ENCODE results near the gene DDX25.
"Not testable (repeated sequence)": the region's sequence is repeated elsewhere in the genome, so short reads cannot be mapped to it uniquely, and the experiment has no call there.

DDX25 gene

GRCh38 chr11:125903711-125904659 is at the start of gene DDX25:
Gene DDX25 (plus strand): TSS chr11:125904508. CDS start chr11:125904518, 10 bp downstream.
- in situ Hi-C loops (cut with HindIII; ENCODE audit: low sequenced_read_pairs), result no loop called here

- in situ Hi-C loops (cut with HindIII; ENCODE audit: low sequenced_read_pairs), result not testable (repeated sequence)
Measured at GRCh38 chr11:125857670-125858069, 46.6 kb upstream of the DDX25 start.

- in situ Hi-C loops (cut with HindIII; ENCODE audit: low sequenced_read_pairs), result not testable (repeated sequence)
Measured at GRCh38 chr11:125862786-125863185, 41.5 kb upstream of the DDX25 start.

DNA sequence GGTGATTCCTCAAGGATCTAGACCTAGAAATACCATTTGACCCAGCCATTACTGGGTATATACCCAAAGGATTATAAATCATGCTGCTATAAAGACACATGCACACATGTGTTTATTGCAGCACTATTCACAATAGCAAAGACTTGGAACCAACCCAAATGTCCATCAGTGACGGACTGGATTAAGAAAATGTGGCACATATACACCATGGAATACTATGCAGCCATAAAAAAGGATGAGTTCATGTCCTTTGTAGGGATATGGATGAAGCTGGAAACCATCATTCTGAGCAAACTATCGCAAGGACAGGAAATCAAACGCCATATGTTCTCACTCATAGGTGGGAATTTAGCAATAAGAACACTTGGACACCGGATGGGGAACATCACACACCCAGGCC is 39.0 kb upstream of the DDX25 start:
- in situ Hi-C loops (cut with HindIII; ENCODE audit: low sequenced_read_pairs), result not testable (repeated sequence)

- in situ Hi-C loops (cut with HindIII; ENCODE audit: low sequenced_read_pairs), result no loop called here
Measured at GRCh38 chr11:125869521-125869920, 34.8 kb upstream of the DDX25 start.

DNA sequence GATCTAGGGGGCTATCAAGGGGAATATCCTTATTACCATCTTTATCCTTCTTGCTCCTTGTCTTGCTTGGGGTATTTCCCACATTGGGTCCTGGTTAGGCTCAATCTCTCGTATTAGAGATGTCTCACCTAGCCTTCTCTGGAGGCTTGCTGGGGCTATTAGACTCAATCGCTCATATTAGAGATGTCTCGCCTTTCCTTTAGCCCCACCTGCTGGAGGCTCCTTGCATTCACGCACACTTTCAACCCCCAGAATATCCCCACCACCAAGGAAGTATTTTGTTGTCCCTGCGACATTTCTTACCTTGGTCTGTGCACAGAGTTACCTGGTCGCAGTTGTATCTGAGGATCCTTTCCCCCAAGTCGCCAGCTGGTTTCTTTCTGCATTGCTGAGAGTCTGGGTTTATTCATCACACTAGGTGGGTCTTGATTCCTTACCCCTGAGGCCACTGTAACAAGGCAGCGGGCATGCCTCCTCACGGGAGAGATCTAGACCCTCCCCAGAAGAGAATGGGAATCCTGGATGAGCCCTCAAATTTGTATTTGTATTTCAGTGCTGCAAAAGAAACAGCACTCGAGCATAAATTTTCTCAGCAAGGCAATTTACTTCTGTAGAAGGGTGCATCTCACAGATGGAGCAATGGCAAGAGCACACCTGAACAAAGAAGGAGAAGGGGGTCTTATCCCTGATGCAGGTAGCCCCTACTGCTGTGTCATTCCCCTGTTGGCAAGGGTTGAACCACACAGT is 32.7 kb upstream of the DDX25 start:
- in situ Hi-C loops (cut with HindIII; ENCODE audit: low sequenced_read_pairs), result no loop called here

DNA sequence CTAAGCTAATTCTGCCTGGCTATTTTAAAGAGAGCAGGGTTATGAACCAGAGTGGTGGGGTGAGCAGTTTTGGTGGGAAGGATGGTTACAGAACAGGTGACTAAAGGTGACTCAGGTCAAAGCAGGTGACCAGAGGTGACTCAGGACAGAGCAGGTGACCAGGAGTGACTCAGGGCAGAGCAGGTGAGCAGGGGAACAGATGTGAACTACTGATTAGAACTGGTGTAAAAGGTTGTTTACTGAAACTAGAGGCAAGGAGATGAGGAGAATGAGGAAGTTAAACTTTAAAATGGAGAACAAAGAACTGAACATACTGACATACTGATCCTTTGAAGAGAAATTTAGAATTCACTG is 32.2 kb upstream of the DDX25 start:
- in situ Hi-C loops (cut with HindIII; ENCODE audit: low sequenced_read_pairs), result no loop called here

DNA sequence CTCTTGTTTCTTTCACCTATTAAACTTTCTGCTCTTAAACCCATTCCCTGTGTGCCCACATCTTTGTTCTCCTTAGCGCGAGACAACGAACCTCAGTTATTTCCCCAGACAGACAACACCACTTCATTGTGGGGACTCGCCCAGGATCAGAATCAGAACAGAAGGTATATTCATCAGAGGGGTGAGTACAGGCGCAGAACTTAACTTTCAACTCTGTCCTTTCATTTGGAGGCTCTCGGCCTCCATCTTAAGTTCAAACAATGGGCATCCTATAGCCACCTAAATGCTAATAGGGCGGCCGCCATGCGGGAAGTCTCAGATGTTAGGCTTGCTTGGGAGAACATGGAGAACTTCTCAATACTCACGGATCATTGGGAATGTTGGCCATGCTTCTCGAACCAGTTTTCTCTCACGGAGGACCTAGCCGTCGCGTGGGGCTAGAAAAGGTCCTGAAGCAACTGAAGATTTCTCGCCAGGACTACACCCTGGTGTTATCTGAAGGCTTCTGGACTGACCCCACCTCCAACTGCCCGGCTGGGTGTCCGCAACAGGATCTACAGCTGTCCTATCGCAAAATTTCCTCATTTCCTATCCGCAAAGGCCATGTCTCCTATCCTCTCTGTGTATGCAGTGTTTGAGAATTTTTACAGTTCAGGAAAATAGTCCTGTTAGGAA is 30.3 kb upstream of the DDX25 start:
- in situ Hi-C loops (cut with HindIII; ENCODE audit: low sequenced_read_pairs), result no loop called here

GRCh38 chr11:125874556-125875124 is 29.7 kb upstream of the DDX25 start:
- in situ Hi-C loops (cut with HindIII; ENCODE audit: low sequenced_read_pairs), result loop anchor here (5.0 kb wide), 2 partner anchors 217 to 247 kb away; partner anchors contain the start of gene CHEK1

DNA sequence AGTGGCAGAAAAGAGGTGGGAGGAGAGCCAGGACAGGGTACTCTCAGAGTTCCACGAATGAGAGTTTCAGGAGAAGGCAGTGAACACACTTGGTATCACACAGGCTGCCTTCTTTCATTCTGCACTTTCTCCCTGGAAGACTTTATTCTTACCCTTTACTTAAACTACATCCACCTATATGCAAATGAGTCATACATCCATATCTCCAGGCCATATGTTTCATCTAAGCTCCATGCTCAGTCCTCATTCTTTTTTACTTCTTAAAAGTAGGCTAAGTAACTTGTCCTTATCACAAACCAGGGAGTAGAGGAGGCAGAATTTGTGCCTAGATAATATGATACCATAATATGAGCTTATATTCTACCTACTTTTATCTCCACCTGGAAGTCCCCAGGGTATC is 23.0 kb upstream of the DDX25 start:
- in situ Hi-C loops (cut with HindIII; ENCODE audit: low sequenced_read_pairs), result no loop called here

GRCh38 chr11:125883375-125883774 is 20.9 kb upstream of the DDX25 start:
- in situ Hi-C loops (cut with HindIII; ENCODE audit: low sequenced_read_pairs), result no loop called here

GRCh38 chr11:125886997-125887372 is 17.3 kb upstream of the DDX25 start:
- in situ Hi-C loops (cut with HindIII; ENCODE audit: low sequenced_read_pairs), result no loop called here

GRCh38 chr11:125887373-125888324 is 16.7 kb upstream of the DDX25 start, which contains the start of gene HYLS1:
Gene HYLS1 (plus strand): TSS chr11:125887668. CDS start chr11:125899369, 11,701 bp downstream.
- in situ Hi-C loops (cut with HindIII; ENCODE audit: low sequenced_read_pairs), result no loop called here

- in situ Hi-C loops (cut with HindIII; ENCODE audit: low sequenced_read_pairs), result no loop called here
Measured at GRCh38 chr11:125890447-125891100, 13.7 kb upstream of the DDX25 start.

GRCh38 chr11:125892071-125892470 is 12.2 kb upstream of the DDX25 start:
- in situ Hi-C loops (cut with HindIII; ENCODE audit: low sequenced_read_pairs), result no loop called here

- in situ Hi-C loops (cut with HindIII; ENCODE audit: low sequenced_read_pairs), result no loop called here
Measured at GRCh38 chr11:125892994-125893393, 11.3 kb upstream of the DDX25 start.

- in situ Hi-C loops (cut with HindIII; ENCODE audit: low sequenced_read_pairs), result no loop called here
Measured at GRCh38 chr11:125901872-125902271, 2.4 kb upstream of the DDX25 start.

DNA sequence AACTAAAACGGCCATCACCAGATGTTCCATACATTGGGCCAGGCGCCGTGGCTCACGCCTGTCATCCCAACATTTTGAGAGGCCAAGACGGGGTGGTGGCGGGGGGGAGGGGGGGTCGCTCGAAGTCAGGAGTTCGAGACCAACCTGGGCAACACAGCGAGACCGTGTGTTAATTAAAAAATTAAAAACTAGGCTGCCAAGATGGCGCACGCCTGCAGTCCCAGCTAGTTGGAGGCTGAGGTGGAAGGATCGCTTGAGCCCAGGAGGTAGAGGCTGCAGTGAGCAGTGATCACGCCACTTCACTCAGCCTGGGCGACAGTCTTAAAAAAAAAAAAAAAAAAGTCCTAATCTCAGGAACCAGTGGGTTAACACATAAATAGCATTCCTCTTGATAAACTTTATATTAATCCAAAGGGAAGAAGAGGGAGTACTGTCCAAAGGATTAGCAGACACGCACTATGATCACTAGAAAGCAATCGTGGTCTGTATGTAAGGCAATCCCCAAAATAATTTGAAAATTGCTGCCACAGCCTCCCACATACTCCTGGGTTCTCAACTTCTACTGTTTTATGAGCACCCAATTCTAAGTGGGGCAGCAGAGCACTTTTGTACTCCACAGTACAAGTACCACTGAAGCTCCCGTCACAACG is 1.9 kb upstream of the DDX25 start:
- in situ Hi-C loops (cut with HindIII; ENCODE audit: low sequenced_read_pairs), result no loop called here
